SK-N-SH treated with all-trans-retinoic acid at 6 μM for 48 hours (cell line): ENCODE results near the gene VSIG4.

ENCODE experiments used
- ARNTL ChIP-seq: fragments of 450-650 bp; formaldehyde crosslinking; IDR thresholded peaks from 2 replicates; pipeline ENCODE4 v1.5.0; 2020; ENCODE audit warnings: low read depth, mild to moderate bottlenecking, moderate library complexity, borderline replicate concordance
- ESRRG ChIP-seq: fragments of 250-450 bp; sonication (Bioruptor Pico); IDR thresholded peaks from 2 replicates; pipeline ENCODE4 v1.6.1; 2021; ENCODE audit warnings: mild to moderate bottlenecking
- OSR1 ChIP-seq: fragments of 250-450 bp; sonication (Bioruptor Pico); IDR thresholded peaks from 2 replicates; pipeline ENCODE4 v1.8.0; 2022; ENCODE audit warnings: moderate library complexity, mild to moderate bottlenecking, inconsistent platforms
- PATZ1 ChIP-seq: fragments of 250-450 bp; sonication (Bioruptor Pico); IDR thresholded peaks from 2 replicates; pipeline ENCODE4 v1.8.0; 2020; ENCODE audit warnings: mild to moderate bottlenecking, moderate library complexity, borderline replicate concordance
- RARB ChIP-seq: fragments of 250-450 bp; sonication (Bioruptor Pico); IDR thresholded peaks from 2 replicates; pipeline ENCODE4 v1.8.0; 2021; ENCODE audit warnings: mild to moderate bottlenecking, moderate library complexity
- SNAI2 ChIP-seq: fragments of 250-450 bp; sonication (Bioruptor Pico); IDR thresholded peaks from 2 replicates; pipeline ENCODE4 v1.5.0; 2020; ENCODE audit warnings: mild to moderate bottlenecking, moderate library complexity
- TCF4 ChIP-seq: fragments of 250-450 bp; sonication (Bioruptor Pico); IDR thresholded peaks from 2 replicates; pipeline ENCODE4 v1.8.0; 2021; ENCODE audit warnings: mild to moderate bottlenecking, moderate library complexity, borderline replicate concordance
- TSHZ2 ChIP-seq: fragments of 250-450 bp; sonication (Bioruptor Pico); IDR thresholded peaks from 2 replicates; pipeline ENCODE4 v1.5.0; 2020; ENCODE audit warnings: mild to moderate bottlenecking, moderate library complexity
- ZC3H10 ChIP-seq: fragments of 250-450 bp; sonication (Bioruptor Pico); IDR thresholded peaks from 2 replicates; pipeline ENCODE4 v1.5.1; 2021; ENCODE audit warnings: mild to moderate bottlenecking, moderate library complexity
- ZFP3 ChIP-seq: fragments of 250-450 bp; sonication (Bioruptor Pico); IDR thresholded peaks from 2 replicates; pipeline ENCODE4 v1.5.0; 2020; ENCODE audit warnings: mild to moderate bottlenecking, moderate library complexity
- ZFP30 ChIP-seq: fragments of 450-650 bp; formaldehyde crosslinking; IDR thresholded peaks from 2 replicates; pipeline ENCODE4 v1.5.0; 2022; ENCODE audit warnings: mild to moderate bottlenecking, moderate library complexity
- ZNF565 ChIP-seq: fragments of 450-650 bp; formaldehyde crosslinking; conservative IDR thresholded peaks from 2 replicates; pipeline ENCODE4 v1.5.0; 2020; ENCODE audit warnings: low read depth, mild to moderate bottlenecking, moderate library complexity
- TF ChIP-seq, protein P1 (sequence below): fragments of 250-450 bp; sonication (Bioruptor Pico); IDR thresholded peaks from 2 replicates; pipeline ENCODE4 v1.5.1; 2020; ENCODE audit warnings: low read depth, mild to moderate bottlenecking, moderate library complexity

DNA sequence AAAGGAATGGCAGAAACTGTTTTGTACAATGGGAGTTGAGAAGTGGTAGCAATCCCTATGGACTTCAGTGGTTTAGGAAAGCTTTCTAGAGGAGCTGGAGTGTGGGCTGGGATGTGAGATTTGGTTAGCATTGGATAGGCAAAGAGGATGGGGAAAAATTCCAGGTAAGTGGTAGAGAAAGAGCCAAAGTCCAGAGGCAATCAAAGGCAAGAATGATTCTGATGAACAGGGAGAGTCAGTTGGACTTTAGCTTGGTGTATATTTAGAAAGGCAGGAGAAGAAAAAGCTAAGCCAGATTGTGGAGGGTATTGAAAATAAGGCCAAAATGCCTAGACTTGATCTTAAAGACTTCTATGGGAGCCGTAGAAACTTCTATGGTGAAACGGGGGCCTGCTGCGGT is 3.7 kb upstream of the VSIG4 start:
- TF ChIP-seq RARB (CRISPR knock-in tag) = no peak
- no peak for TF ChIP-seq ZNF565 (CRISPR knock-in tag)
- no peak for TF ChIP-seq ARNTL (CRISPR knock-in tag)
- TF ChIP-seq TSHZ2 (CRISPR knock-in tag) = no peak
- no peak for TF ChIP-seq ZFP3 (CRISPR knock-in tag)
- TF ChIP-seq PATZ1 = no peak
- TF ChIP-seq SNAI2 (CRISPR knock-in tag) = no peak
- no peak for TF ChIP-seq ZFP30
- TF ChIP-seq, protein P1, sequence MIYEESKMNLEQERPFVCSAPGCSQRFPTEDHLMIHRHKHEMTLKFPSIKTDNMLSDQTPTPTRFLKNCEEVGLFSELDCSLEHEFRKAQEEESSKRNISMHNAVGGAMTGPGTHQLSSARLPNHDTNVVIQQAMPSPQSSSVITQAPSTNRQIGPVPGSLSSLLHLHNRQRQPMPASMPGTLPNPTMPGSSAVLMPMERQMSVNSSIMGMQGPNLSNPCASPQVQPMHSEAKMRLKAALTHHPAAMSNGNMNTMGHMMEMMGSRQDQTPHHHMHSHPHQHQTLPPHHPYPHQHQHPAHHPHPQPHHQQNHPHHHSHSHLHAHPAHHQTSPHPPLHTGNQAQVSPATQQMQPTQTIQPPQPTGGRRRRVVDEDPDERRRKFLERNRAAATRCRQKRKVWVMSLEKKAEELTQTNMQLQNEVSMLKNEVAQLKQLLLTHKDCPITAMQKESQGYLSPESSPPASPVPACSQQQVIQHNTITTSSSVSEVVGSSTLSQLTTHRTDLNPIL = no peak
- no peak for TF ChIP-seq OSR1
- no peak for TF ChIP-seq ZC3H10 (CRISPR knock-in tag)
- no peak for TF ChIP-seq TCF4
- no peak for TF ChIP-seq ESRRG (CRISPR knock-in tag)
